Mucosa of rectum (tissue), 2 donors: ENCODE results near the gene SPTBN4.

Source experiments
- H3K27ac ChIP-seq, 2 donors: one replicate each; pipeline ENCODE4 v1.7.0; 2013; ENCODE audit warnings: inconsistent platforms in 2 of 2, low read depth in 2 of 2, low read length in 2 of 2
- H3K27me3 ChIP-seq, 2 donors: one replicate each; pipeline ENCODE4 v1.7.0; 2013; ENCODE audit warnings: low read length in 2 of 2; ENCODE audit not compliant: control insufficient read depth in 2 of 2, insufficient read depth in 2 of 2
- H3K36me3 ChIP-seq, 2 donors: one replicate each; pipeline ENCODE4 v1.7.0; 2013; ENCODE audit warnings: low read length in 2 of 2; ENCODE audit not compliant: control insufficient read depth in 2 of 2, insufficient read depth in 2 of 2
- H3K4me1 ChIP-seq, 2 donors: one replicate each; pipeline ENCODE4 v1.7.0; 2013; ENCODE audit warnings: low read length in 2 of 2, mild to moderate bottlenecking in 1 of 2; ENCODE audit not compliant: control insufficient read depth in 2 of 2, insufficient read depth in 2 of 2
- H3K4me3 ChIP-seq, 2 donors: one replicate each; pipeline ENCODE4 v1.7.0; 2013; ENCODE audit warnings: low read length in 2 of 2
- H3K9ac ChIP-seq, 2 donors: one replicate each; pipeline ENCODE4 v1.7.0; 2013; ENCODE audit warnings: low read length in 2 of 2, low read depth in 1 of 2, mild to moderate bottlenecking in 1 of 2
- H3K9me3 ChIP-seq, 2 donors: one replicate each; pipeline ENCODE4 v1.7.0; 2013; ENCODE audit warnings: low read length in 2 of 2; ENCODE audit not compliant: control insufficient read depth in 2 of 2
- donor health status: healthy.
- donor health status: Normal muscosa, but diverticular disease.

SPTBN4 gene

DNA sequence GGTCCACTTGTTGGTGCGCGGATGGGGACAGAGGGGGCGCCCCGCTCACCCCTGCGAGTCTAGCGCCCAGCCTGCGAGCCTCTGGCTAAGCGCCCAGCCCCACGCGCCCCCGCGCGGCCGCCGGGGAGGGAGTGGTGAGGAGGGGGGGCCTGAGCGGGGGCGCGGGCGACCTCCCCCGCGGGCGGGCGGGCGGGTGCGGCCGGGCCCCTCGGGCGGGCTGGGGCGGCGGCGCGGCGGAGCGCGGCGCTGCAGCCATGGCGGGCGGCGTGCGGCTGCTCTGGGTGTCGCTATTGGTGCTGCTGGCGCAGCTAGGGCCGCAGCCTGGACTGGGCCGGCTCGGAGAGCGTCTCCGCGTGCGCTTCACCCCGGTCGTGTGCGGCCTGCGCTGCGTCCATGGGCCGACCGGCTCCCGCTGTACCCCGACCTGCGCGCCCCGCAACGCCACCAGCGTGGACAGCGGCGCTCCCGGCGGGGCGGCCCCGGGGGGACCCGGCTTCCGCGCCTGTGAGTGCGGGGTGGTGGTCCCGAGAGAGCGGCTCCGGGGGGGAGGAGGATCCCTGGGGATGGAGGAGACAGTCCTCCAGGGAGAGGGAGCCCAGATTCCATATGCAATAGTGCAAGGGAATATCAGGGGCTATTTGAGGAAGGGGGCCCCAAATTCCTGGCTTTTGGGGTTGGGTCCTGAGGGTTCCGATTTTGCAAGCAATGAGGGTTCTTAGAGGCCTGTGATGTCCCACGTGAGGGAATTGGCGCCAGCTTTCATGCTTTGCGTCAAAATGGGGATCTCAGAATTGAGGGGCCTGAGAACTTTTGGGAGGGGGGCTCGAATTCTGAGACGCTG, 134.6 kb downstream of the SPTBN4 start, which contains the start of gene LTBP4:
LTBP4 (plus strand) TSS at position 236 of the 841 bp plus-strand sequence; CDS start at position 255, 19 bp downstream.
- Histone ChIP-seq H3K36me3 (no peaks in the 10 kb centered on the region), H3K4me3 (peak within 1 kb of the TSS; percentile 61 to 63), H3K9ac (peak within 1 kb of the TSS; percentile 68 to 86), H3K27me3 (peaks cover 18 to 21% of the 10 kb centered on the region in 2 donors), H3K27ac (peak within 1 kb of the TSS; percentile 97), H3K4me1 (peaks cover 52 to 60% of the 10 kb centered on the region in 2 donors), H3K9me3 (no peaks in the 10 kb centered on the region)

DNA sequence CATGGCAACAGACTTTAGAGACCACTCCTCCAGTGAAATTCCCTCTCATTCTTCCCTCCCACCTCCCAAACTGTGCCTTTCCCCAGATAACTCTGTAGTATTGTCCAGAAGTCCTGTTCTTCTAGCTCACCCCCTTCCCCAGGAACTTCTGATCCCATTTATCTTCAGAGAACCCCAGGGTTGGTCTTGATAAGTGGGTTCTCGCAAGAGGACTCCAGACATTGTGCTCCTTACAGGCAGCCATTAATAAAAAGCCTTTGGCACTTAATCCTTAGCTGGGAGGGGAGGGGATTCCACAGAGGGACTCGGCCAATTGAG, 136.2 kb downstream of the SPTBN4 start:
- peak overlapping the region; percentile 58 to 86 for H3K9ac ChIP-seq
- peak overlapping the region in 1 of 2 donors; percentile 70 for H3K4me3 ChIP-seq
- no peaks in the 10 kb centered on the region for H3K36me3 ChIP-seq
- H3K27ac ChIP-seq, result peak overlapping the region; percentile 97
- H3K4me1 ChIP-seq, result peaks cover 62 to 70% of the 10 kb centered on the region in 2 donors
- no peaks in the 10 kb centered on the region for H3K9me3 ChIP-seq
- H3K27me3 ChIP-seq, result peaks cover 10 to 18% of the 10 kb centered on the region in 2 donors

DNA sequence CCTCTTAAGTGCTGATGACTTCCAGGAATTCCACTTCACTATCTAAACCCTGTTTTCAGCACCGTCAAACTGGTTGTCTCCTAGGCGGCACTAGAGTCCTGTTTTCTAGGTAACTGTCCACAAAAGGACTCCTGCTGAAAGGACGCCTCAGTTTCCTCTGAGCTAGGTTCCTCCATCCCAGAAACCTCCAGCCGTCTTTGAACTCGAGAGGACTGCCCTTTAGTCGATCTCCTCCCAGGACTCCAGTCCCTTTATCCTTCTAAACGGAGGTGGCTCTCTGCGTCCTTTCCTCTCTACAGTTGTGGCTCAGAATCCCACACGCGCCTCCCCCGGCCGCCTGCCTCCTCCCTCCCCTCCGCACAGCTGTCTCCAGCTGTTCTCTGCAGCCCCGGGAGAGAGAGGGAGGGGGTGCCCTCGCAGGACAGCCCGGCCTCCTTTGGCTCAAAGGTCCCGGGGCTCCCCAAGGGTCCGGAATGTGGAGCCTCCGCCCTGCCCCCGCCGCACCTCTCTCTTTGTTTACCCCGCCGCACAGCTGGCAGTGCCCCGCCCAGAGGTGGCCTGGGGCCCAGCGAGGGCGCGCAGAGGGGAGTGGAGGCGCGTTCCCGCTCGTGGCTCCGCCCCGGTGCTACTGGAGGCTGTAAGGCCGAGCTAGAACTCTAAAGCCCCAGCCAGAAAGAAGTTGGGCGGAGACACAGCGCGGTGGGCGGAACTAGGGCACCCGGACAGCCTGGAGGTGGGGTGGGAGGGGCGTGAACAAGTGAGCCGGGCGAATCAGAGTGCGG, 136.8 kb downstream of the SPTBN4 start:
- Histone ChIP-seq H3K27ac (peak overlapping the region; percentile 97), H3K36me3 (no peaks in the 10 kb centered on the region), H3K4me1 (peaks cover 65 to 70% of the 10 kb centered on the region in 2 donors), H3K4me3 (peak overlapping the region; percentile 74 to 80), H3K27me3 (peaks cover 10 to 16% of the 10 kb centered on the region in 2 donors), H3K9ac (peak overlapping the region; percentile 58 to 86), H3K9me3 (no peaks in the 10 kb centered on the region)

DNA sequence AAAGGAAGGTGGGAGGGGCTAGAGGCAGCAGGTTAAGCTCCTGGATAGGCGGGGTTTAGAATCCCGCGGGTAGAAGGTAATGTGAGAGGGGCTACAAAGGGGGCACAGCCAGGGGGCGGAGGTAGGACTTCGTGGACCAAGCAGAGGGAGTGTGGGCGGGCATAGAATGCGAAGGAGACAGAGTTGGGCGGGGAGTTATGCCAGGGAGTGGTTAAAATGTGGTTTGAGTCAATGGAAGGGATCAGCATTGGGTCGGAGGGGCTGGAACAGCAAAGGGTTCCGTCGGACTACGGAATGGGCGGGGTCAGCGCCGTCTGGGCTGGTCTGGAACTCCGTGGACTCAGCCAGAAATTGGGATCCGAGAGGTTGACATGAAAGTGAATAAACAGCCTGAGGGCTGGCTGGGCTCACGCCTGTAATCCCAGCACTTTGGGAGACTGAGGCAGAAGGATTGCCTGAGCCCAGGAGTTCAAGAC, 137.4 kb downstream of the SPTBN4 start:
- Histone ChIP-seq H3K4me3 (peak overlapping the region; percentile 74 to 80), H3K4me1 (peaks cover 69 to 71% of the 10 kb centered on the region in 2 donors), H3K27ac (peak overlapping the region; percentile 97), H3K36me3 (no peaks in the 10 kb centered on the region), H3K27me3 (peaks cover 8 to 11% of the 10 kb centered on the region in 2 donors), H3K9ac (peak overlapping the region; percentile 60 to 86), H3K9me3 (no peaks in the 10 kb centered on the region)

DNA sequence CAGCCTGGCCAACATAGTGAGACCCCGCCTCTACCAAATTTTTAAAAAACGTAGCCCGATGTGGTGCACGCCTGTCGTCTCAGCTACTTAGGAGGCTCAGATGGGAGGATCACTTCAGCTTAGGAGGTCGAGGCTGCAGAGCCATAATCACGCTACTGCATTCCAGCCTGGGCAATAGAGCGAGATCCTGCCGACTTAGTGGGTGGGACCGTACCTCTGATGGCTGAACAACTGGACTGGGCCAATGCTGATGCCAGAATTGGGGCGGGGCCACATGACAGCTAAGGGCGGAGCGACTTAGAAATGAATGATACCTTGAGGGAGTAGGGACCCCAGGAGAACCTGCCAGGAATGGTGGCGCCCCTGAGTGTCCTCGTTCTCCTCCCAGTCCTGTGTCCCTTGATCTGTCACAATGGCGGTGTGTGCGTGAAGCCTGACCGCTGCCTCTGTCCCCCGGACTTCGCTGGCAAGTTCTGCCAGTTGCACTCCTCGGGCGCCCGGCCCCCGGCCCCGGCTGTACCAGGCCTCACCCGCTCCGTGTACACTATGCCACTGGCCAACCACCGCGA, 137.9 kb downstream of the SPTBN4 start:
- peak overlapping the region; percentile 74 to 80 for H3K4me3 ChIP-seq
- no peaks in the 10 kb centered on the region for H3K9me3 ChIP-seq
- peak overlapping the region; percentile 97 for H3K27ac ChIP-seq
- H3K27me3 ChIP-seq, result peaks cover 6 to 8% of the 10 kb centered on the region in 2 donors
- H3K4me1 ChIP-seq, result peaks cover 71 to 73% of the 10 kb centered on the region in 2 donors
- H3K36me3 ChIP-seq, result no peaks in the 10 kb centered on the region
- H3K9ac ChIP-seq, result peak overlapping the region; percentile 76 to 86

DNA sequence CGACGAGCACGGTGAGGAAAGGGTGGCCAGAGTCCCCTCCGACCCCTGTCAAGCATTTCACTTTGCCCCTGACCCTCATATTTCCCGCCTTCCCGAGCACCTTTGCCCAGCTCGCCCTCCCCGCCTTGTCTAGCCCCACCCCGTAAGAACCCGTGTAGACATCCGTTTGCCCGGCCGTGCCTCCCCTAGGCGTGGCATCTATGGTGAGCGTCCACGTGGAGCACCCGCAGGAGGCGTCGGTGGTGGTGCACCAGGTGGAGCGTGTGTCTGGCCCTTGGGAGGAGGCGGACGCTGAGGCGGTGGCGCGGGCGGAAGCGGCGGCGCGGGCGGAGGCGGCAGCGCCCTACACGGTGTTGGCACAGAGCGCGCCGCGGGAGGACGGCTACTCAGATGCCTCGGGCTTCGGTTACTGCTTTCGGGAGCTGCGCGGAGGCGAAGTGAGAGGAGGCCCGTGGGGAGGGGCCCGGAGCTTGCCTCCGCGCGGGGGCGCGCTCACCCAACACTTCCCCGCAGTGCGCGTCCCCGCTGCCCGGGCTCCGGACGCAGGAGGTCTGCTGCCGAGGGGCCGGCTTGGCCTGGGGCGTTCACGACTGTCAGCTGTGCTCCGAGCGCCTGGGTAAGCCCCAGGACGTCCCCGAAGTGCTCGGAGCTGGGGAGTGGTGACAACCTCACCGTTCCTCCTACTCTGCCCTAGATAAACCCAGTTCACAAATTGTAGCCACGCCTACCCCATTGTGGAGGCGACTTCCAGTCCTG, 138.6 kb downstream of the SPTBN4 start:
- H3K4me1 ChIP-seq, result peaks cover 73 to 76% of the 10 kb centered on the region in 2 donors
- peak overlapping the region; percentile 76 to 86 for H3K9ac ChIP-seq
- peak overlapping the region; percentile 74 to 80 for H3K4me3 ChIP-seq
- H3K36me3 ChIP-seq, result no peaks in the 10 kb centered on the region
- H3K27ac ChIP-seq, result peak overlapping the region; percentile 97
- no peaks in the 10 kb centered on the region for H3K9me3 ChIP-seq
- H3K27me3 ChIP-seq, result peaks cover 4 to 5% of the 10 kb centered on the region in 2 donors

DNA sequence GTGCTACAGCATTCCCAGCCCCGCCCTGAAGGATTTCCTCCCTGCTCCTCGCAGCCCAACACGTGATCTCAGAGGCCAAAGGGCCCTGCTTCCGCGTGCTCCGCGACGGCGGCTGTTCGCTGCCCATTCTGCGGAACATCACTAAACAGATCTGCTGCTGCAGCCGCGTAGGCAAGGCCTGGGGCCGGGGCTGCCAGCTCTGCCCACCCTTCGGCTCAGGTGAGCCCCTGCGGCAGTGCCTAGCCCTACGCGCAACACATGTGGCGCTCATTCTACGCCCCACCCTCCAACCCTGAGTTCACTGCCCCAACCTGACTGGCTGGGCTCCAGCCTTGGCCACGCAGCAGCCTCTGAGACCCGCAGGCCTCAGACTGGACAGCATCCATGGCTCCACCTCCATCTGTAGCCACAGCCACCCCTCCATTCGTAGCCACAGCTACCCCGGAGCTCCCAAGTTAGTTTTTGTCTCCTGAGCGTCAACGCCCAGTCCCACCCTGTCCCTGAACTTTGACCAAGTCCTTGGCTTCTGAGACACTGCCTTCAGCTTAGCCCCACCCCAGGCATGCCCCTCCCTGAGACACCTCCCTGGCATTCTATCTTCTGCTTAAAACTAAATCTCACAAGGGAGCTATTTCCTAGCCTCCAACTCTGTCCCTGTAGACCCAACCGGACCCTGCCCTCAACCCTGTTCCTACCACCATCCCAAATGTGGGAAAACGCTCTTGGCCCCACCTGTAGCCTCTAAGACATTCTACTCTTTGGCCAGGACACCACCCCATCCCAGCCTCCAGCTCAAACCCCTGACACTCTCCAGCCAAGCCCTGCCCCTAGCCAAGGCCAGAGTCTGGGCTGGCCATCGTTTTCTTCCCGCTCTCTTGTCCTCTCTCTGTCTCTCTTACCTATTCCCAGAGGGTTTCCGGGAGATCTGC, 140.8 kb downstream of the SPTBN4 start:
- no peaks in the 10 kb centered on the region for H3K9me3 ChIP-seq
- no peaks in the 10 kb centered on the region for H3K36me3 ChIP-seq
- H3K4me3 ChIP-seq, result peak overlapping the region; percentile 27 to 31
- H3K27me3 ChIP-seq, result no peaks in the 10 kb centered on the region
- peaks cover 68 to 70% of the 10 kb centered on the region in 2 donors for H3K4me1 ChIP-seq
- H3K9ac ChIP-seq, result peak overlapping the region in 1 of 2 donors; percentile 44
- H3K27ac ChIP-seq, result peak overlapping the region; percentile 97

DNA sequence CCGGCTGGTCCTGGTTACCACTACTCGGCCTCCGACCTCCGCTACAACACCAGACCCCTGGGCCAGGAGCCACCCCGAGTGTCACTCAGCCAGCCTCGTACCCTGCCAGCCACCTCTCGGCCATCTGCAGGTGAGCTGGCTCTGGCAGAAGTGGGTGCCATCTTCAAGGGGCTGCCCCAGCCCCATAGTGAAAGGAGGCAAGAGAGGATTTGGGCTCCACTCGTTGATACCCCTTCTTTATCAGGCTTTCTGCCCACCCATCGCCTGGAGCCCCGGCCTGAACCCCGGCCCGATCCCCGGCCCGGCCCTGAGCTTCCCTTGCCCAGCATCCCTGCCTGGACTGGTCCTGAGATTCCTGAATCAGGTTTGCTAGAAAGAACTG, 141.4 kb downstream of the SPTBN4 start:
- Histone ChIP-seq H3K27ac (peak overlapping the region; percentile 97), H3K9ac (peak overlapping the region in 1 of 2 donors; percentile 44), H3K36me3 (no peaks in the 10 kb centered on the region), H3K4me1 (peaks cover 62 to 64% of the 10 kb centered on the region in 2 donors), H3K27me3 (no peaks in the 10 kb centered on the region), H3K9me3 (no peaks in the 10 kb centered on the region), H3K4me3 (peak overlapping the region in 1 of 2 donors; percentile 27)
